HPDE6-E6E7 (cell line): ENCODE results near the gene AIM2.
"Not testable (repeated sequence)": the region's sequence is repeated elsewhere in the genome, so short reads cannot be mapped to it uniquely, and the experiment has no call there.

Experiments
- DNase-seq: peaks from one replicate; pipeline ENCODE4 v3.0.0; 2011; ENCODE audit warnings: missing footprints; ENCODE audit errors: extremely low spot score

AIM2 gene

GRCh38 chr1:159079525-159079924 is 3.0 kb upstream of the AIM2 start:
- DNase-seq = no peak

DNA sequence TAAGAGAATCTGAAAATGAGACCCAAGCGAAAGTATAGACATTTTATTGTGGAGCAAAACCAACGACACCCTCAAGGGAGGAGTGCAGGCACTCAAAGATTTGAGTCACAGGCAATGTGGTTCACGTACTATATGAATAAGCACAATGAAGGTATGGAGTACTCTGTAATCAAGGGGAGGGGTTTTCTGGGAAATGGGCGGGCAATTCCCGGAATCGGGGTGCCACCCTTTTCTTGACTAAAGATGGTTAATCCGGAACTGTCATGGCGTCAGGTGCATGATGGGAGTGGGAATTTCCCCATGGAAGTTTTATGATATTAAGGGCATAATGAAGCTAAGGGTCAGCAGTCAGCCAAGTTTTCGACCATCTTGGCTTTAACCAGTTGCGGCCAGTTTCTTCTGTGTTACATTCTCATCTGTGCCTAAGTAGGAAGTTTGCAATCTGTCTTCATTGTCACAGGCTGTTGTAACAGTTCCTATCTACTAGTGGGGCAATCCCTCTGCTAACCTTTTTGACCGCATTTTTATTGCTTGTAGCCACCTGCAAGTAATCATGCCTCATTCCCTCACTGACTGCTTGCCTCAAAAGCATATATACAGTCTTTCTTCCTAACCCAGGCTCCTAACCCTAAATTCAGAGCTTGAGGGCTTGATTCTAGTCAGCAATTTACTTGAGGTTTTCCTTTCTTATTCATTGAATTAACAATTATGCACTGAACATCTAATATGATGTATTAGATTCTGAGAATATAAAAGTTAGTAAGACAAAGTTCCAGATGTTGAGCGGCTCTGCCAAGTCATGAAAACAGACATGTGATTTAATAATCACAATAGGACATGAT is 775 bp upstream of the AIM2 start:
- no peak for DNase-seq

GRCh38 chr1:159071970-159072582 is 4.5 kb downstream of the AIM2 start:
- DNase-seq = peak; percentile 49

DNA sequence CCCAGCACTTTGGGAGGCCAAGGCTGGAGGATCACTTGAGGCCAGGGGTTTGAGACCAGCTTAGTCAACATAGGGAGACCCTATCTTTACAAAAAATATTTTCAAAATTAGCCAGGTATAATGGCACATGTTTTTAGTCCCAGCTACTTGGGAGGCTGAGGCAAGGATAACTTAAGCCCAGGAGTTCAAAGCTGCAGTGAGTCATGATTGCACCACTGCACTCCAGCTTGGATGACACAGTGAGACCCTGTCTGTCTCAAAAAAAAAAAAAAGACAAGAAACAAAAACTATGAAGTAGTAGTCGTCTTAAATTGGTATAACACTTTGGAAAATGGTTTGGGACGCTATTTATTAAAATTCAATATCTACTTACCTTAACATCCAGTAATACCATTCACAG is 7.7 kb downstream of the AIM2 start:
- DNase-seq = no peak

DNA sequence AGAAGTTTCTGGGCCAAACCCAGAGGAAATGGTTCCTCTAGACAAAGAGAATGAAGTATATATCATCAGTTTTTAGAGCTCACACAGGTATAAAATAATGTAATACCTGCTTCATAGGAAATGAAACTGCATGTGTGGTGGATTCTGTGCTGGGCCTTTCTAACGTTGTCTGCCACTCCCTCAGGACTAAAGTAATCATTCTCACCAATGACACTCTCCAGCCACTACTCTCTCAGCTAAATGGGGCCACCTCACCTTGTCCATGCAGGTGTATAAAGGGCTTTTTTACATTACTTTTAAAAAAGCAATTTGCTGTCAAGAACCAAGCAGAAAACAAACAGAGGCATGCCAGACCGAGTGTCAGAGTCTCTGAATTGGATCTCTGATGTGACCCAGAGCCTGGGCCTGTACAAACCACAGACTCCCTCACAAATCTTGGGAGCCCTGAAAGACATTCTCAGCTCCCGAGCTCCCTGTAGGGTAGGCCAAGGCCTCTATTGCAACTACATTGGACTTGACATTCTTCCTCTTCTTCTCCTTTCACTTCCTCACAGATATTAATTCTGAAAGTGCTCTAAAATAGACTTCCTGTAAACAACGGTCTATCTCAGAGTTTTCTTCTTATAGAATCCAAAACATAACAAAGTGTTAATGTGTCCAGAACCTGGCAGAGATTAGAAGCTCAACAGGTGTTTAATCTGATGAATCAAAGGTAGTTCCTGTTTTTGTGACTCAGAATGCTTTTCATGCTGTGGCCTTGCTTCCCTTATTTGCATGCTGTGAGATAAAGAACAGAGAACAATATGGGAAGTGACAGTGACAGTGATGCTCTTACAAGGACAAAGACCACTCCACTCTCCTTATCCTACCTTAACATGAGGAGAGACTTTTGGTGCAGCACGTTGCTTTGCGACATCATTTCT is 8.6 kb downstream of the AIM2 start:
- no peak for DNase-seq

DNA sequence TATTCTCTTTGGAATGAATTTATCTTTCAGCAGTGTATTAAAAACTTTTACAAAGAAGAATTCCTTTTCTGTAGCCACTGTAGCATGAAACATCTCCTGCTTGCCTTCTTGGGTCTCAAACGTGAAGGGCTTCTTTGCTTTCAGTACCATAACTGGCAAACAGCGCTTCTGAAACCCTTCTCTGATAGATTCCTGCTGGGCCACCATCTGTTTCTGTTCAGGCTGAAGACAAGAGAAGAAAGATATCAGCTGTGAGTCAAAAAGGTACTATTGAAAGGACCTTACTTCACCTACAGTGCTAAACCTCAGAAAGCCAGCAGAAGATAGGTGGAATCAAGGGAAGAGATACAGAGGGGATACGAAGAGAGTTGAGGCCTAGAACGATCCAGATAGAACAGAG is 10.5 kb downstream of the AIM2 start:
- no peak for DNase-seq

DNA sequence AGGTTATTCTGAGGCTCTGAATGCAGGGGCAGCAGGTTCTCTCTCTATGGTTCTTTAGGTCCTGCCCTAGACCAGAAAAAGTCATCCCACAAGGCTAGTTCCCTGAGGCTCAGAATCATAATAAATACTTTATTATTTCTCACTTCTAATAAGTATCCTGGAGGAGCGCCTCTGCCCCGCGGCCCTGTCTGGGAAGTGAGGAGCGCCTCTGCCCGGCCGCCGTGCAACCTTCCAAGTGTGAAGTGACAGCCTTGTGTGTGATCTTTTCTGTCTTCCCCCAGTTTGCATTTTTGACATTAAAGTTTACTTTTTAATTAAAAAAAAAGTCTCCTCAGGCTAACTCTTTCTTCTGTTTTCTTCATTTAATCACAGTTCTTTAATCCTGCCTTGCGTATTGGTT is 11.5 kb downstream of the AIM2 start:
- DNase-seq = no peak

DNA sequence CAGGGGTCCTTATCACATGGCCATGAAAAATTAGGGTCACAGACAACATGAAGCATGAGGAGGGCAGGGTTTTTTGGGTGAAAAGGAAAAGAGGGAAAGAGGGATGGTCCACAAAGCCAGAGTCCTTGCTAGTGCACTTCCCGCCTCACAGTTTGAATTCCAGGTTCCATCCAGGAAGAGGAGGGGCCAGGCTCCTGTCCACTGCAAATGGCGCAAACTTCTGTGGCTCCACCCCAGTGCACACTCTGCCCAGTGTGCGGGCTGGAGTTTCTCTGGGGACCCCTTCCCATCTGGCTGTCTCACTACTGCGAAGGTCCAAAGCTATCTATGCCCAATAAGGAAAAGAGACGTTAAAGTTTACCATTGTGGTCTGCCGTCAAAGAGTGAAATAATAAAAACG is 17.8 kb downstream of the AIM2 start:
- no peak for DNase-seq

GRCh38 chr1:159056069-159056698 is 20.4 kb downstream of the AIM2 start:
- DNase-seq = no peak

DNA sequence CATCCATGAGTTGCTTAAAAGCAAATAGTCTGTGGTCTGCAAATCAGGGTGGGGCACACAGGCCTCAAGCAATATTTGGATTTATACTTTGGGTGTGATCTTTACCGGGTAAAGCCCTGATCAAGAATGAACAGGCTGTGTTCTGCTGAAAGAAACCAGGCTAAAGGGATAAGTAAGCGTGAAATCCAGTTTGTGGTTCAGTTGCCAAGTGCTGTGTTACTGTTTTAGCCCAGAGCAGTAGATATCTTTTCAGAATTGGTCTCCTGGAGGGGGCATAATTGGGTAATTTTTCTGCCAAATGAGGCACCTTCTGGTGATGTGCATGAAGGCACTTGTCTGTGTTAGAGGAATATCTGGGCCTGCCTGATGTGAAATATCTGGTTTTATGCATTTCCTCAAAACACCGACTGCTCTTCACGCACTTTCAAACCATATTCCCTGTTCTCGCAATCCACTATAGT is 21.4 kb downstream of the AIM2 start:
- no peak for DNase-seq

DNA sequence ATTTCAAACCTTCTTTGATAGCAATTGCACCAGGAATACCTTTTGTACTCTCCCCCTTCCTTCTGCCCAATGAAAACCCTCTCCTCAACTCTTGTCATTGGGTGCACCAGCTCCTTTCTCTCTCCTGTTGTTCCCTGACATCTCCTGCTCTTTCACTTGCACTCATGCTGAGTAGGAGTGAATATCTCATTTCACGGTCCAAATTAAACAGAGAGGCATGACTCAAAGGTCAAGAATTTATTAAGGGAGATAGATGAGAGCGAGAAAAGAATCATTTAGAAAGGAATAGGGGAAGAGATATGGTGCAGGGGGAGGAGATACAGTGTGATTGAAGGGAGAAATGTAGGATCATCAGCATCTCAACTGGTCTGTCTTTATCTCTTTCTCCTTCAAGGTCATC is 22.1 kb downstream of the AIM2 start:
- DNase-seq = no peak

DNA sequence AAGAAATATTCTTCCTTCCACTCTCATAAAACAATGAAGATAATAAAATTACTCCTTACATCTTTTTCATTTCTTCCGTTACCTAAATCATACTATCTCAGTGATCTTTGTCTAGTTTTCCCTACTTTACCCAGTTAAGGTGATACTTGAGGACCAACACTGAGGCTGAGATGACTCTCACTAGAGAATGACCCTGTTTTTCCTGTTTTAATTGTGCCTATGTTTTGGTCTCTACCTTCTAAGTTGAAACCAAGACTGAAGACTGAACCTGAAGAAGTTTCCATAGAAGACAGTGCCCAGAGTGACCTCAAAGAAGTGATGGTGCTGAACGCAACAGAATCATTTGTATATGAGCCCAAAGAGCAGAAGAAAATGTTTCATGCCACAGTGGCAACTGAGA is 25.1 kb downstream of the AIM2 start:
- no peak for DNase-seq

DNA sequence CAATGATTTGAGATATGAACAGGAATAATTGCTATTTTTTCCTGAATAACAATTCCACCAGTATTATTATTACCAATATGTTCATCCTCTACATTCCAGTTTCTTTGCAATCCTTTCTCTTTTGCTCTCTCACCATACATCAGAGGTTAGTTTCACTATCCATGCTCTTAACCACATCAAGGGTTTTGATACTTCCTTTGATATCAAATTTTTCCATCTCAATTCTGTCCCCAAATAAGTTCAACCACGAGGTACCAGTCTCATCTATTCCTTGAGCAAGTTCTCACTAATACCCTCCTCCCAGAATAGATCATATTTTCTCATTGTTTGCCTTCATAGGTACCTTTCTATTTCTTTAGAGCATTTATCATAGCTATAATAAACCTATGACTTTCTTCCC is 30.1 kb downstream of the AIM2 start:
- not testable (repeated sequence) for DNase-seq

GRCh38 chr1:159040893-159041724 is 35.5 kb downstream of the AIM2 start:
- DNase-seq = no peak

DNA sequence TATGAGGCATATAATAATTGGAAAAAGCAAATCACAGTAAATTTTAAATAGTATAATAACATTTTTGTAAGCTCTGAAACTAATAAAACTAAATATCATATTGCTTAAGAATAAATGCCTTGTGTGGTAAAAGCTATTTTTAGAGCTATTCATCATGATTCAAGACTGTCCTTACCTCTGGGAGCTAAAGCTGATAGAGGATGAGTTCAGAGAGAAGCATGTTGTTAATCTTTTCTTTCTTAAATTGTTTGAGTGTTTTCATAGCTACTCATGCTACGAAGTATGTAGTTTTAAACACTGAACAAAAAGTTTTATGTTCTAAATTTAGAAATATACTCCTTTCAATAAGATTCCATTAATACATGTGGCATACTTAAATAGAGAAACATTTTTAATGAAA is 36.4 kb downstream of the AIM2 start:
- DNase-seq = no peak

GRCh38 chr1:159030877-159031447 is 45.6 kb downstream of the AIM2 start:
- no peak for DNase-seq

- DNase-seq = no peak
These were observed 46.3 kb downstream of the AIM2 start for GRCh38 chr1:159030311-159030710.

DNA sequence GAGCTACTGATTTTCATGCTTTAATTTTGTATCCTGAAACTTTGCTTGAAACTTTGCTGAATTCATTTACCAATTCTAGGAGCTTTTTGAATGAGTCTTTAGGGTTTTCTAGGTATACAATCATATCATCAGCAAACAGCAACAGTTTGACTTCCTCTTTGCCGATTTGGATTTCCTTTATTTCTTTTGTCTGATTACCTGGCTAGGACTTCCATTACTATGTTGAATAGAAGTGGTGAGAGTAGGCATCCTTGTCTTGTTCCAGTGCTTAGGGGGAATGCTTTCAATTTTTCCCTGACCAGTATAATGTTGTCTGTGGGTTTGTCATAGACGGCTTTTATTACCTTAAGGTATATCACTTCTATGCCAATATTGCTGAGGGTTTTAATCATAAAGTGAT is 49.7 kb downstream of the AIM2 start:
- not testable (repeated sequence) for DNase-seq

- no peak for DNase-seq
These were observed 51.5 kb downstream of the AIM2 start for GRCh38 chr1:159025043-159025442.

DNA sequence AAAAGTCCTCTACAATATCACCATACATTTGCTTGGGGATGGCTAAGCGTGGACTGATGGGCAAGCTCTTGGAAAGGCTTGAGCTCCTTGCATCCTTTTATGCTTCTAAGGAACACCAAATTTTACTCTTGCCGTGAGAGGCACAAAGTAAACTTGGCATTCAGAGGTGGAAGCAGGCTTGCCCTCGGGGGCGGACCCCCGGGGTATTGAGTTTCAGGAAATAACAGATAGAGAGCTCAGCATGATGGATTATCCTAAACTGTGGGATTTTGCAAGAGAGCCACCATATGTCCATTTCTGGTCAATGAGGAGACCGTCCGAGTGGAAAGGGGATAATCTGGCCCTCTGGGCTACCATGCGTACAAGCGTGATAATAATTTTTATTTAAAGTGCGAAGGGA is 52.8 kb downstream of the AIM2 start:
- no peak for DNase-seq
